ENCODE results near the gene CDA.

The CDA gene

DNA sequence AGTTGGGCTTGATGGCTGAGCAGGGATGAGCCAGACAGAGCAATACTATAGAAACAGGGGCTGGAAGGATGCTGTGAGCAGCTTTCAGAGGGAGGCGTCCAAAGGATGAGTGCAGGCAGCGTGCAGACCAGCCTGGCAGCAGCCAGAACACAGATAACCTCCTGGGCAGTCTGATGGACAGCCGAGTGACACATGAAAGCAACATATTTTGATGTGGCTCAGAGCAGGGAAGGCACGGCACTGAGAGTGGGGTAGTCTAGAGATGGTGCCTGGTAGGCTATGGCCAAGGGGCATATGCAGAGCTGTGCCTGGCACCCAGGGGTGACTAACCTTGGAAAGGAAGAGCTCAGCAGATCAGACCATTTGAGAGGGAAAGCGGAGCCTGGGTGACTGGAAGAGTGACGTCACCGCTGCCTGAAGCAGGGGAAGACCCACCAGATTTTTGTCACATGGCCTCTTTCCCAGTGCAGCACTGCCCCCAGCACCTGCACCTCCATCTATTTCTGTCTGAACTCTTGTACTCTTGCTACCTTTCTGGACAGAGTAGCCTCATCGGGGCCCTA, 48.0 kb downstream of the CDA start:
- H3K4me1 Mint-ChIP-seq = peaks cover 10% of the 10 kb centered on the region
- H3K36me3 Mint-ChIP-seq = no peaks in the 10 kb centered on the region
- CTCF ChIA-PET = no interaction called here
- H3K9me3 Mint-ChIP-seq = no peaks in the 10 kb centered on the region
- no peak for DNase-seq
- no peak overlapping the region for H3K27ac Mint-ChIP-seq
- no peak overlapping the region for H3K4me3 Mint-ChIP-seq
- peaks cover 10% of the 10 kb centered on the region for H3K27me3 Mint-ChIP-seq

DNA sequence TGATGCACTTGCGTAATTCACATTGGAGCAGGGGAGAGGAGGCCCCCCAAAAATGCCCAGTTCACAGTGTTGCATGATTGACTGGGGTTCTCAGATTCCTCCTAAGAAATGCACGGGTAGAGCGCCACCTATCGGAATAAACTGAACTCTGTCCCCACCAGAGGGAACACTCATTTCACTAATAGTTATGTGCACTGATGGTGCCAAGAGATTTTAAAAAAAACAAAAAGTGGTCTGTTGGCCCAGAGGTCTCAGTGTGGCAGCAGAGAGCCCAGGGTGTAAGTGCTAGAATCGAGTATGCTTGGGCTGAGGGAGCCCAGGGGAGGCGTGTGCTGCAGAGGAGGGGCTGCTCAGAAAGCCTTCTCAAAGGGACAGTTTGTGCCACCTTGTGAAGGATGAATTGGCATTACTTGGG, 51.3 kb downstream of the CDA start:
- H3K4me3 Mint-ChIP-seq = no peak overlapping the region
- no peaks in the 10 kb centered on the region for H3K27me3 Mint-ChIP-seq
- no peak overlapping the region for H3K27ac Mint-ChIP-seq
- no peaks in the 10 kb centered on the region for H3K4me1 Mint-ChIP-seq
- H3K9me3 Mint-ChIP-seq = no peaks in the 10 kb centered on the region
- CTCF ChIA-PET = interaction anchor here (0.9 to 2.1 kb wide), 5 partner anchors 8 to 121 kb away, joined by 3 to 10 read pairs (median 5); partner anchors contain the start of gene PINK1
- peak; percentile 72 for DNase-seq
- no peaks in the 10 kb centered on the region for H3K36me3 Mint-ChIP-seq

DNA sequence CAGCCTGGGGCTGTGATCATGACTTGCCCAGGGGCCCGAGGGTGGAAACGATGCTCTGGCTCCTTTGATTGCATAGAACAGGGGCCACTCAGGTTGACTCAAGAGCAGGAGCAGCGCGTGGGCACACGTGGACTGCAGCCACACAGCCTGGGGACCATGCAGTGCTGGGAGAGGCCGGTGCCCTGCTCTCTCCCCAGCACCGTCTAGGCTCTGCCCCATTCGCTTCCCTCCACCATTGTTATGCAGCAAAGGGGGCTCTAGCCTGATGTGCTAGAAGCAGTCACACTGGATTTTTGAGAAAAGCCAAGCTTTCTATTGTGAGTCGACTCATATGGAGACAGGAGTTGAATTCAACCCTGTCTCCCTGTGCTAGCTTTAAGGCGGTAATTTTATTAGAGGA, 53.1 kb downstream of the CDA start:
- CTCF ChIA-PET = interaction anchor here (0.6 to 2.1 kb wide), 4 partner anchors 10 to 375 kb away, joined by 4 to 8 read pairs (median 4); partner anchors contain the start of gene PINK1
- no peaks in the 10 kb centered on the region for H3K4me1 Mint-ChIP-seq
- H3K36me3 Mint-ChIP-seq = no peaks in the 10 kb centered on the region
- no peaks in the 10 kb centered on the region for H3K27me3 Mint-ChIP-seq
- H3K4me3 Mint-ChIP-seq = no peak overlapping the region
- no peaks in the 10 kb centered on the region for H3K9me3 Mint-ChIP-seq
- no peak for DNase-seq
- H3K27ac Mint-ChIP-seq = no peak overlapping the region

DNA sequence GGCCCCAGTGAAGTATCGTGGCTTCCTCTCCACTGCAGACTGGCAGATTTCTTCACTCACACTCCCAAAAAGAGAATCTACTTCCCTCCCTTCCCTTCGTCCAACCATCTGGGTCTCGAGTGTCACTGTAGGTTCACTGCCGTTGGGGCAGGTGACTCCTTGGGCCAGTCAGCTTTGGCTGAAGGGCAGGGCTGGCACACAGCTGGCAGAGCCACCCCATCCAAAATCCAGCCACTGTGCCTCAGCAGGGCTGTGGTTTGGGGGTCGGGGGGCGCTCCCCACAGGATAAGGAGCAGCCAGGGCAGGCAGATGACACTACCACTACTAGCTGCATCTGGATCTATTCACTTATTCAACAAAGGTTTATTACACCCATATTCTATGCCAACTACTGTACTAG, 54.2 kb downstream of the CDA start:
- H3K4me1 Mint-ChIP-seq = no peaks in the 10 kb centered on the region
- H3K27me3 Mint-ChIP-seq = no peaks in the 10 kb centered on the region
- no peaks in the 10 kb centered on the region for H3K9me3 Mint-ChIP-seq
- no peak for DNase-seq
- H3K36me3 Mint-ChIP-seq = no peaks in the 10 kb centered on the region
- no peak overlapping the region for H3K27ac Mint-ChIP-seq
- no peak overlapping the region for H3K4me3 Mint-ChIP-seq
- CTCF ChIA-PET = interaction anchor here (1.0 to 1.3 kb wide), 2 partner anchors 10 to 68 kb away, joined by 3 to 4 read pairs; no protein-coding TSS in a partner anchor

DNA sequence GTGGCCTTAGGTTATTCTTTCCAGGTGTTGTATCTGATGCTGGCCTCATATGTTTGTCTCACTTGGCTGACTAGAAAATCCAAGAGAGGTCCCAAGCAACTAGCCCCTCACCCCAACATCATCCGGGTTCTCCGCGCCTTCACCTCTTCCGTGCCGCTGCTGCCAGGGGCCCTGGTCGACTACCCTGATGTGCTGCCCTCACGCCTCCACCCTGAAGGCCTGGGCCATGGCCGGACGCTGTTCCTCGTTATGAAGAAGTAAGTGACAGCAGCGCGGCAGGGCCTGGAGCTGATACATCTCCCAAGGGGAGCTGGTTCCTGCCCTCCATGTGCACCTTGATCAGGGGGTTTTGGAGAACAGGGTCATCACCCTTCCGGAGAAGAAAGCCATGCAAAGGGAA, 55.5 kb downstream of the CDA start:
- Mint-ChIP-seq H3K4me3 (no peak overlapping the region), H3K4me1 (no peaks in the 10 kb centered on the region), H3K27ac (no peak overlapping the region), H3K9me3 (no peaks in the 10 kb centered on the region), H3K27me3 (no peaks in the 10 kb centered on the region), H3K36me3 (peaks cover 6% of the 10 kb centered on the region)
- DNase-seq = no peak
- CTCF ChIA-PET = no interaction called here

DNA sequence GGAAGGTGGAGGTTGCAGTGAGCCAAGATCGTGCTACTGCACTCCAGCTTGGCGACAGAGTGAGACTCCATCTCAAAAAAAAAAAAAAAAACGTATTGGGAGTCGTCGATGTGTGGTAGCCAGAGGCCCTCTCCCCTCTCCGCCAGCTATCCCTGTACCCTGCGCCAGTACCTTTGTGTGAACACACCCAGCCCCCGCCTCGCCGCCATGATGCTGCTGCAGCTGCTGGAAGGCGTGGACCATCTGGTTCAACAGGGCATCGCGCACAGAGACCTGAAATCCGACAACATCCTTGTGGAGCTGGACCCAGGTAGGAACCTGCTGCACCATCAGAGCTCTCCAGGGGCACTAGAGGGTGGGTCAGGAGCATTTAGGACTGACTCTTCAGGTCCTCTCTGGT, 56.5 kb downstream of the CDA start:
- no peak overlapping the region for H3K4me3 Mint-ChIP-seq
- CTCF ChIA-PET = interaction anchor here (0.6 to 1.7 kb wide), 3 partner anchors 13 to 531 kb away, joined by 3 to 4 read pairs (median 3); no protein-coding TSS in a partner anchor
- peaks cover 15% of the 10 kb centered on the region for H3K36me3 Mint-ChIP-seq
- DNase-seq = no peak
- no peaks in the 10 kb centered on the region for H3K27me3 Mint-ChIP-seq
- H3K4me1 Mint-ChIP-seq = no peaks in the 10 kb centered on the region
- H3K9me3 Mint-ChIP-seq = no peaks in the 10 kb centered on the region
- no peak overlapping the region for H3K27ac Mint-ChIP-seq

DNA sequence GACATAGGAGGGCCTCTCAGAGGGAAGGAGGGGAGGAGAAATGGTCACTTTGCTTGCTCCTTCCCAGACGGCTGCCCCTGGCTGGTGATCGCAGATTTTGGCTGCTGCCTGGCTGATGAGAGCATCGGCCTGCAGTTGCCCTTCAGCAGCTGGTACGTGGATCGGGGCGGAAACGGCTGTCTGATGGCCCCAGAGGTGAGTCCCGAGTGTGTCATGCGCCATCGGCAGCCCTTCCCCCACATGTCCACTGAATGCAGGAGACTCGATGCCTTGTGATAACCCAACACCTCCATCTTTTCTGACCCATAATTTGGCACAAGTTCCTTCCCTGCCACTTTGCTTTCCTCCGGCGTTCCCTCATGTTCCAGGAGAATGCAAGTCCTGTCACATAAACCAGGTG, 59.5 kb downstream of the CDA start:
- CTCF ChIA-PET = interaction anchor here (1.2 kb wide), 1 partner anchor 9 kb away, joined by 4 read pairs; no protein-coding TSS in a partner anchor
- Mint-ChIP-seq H3K4me1 (no peaks in the 10 kb centered on the region), H3K27me3 (no peaks in the 10 kb centered on the region), H3K4me3 (no peak overlapping the region), H3K27ac (no peak overlapping the region), H3K36me3 (peaks cover 34% of the 10 kb centered on the region), H3K9me3 (no peaks in the 10 kb centered on the region)
- no peak for DNase-seq

DNA sequence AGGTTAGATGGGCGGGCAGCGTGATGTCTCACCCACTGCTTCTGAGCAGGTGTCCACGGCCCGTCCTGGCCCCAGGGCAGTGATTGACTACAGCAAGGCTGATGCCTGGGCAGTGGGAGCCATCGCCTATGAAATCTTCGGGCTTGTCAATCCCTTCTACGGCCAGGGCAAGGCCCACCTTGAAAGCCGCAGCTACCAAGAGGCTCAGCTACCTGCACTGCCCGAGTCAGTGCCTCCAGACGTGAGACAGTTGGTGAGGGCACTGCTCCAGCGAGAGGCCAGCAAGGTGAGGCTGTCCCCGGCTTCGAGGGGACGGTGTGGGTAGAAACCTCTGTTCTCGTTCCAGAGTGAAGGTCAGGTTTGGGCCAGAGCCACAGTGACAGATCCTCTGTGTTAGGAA, 60.0 kb downstream of the CDA start:
- DNase-seq = no peak
- H3K4me3 Mint-ChIP-seq = no peak overlapping the region
- no peaks in the 10 kb centered on the region for H3K27me3 Mint-ChIP-seq
- H3K36me3 Mint-ChIP-seq = peaks cover 38% of the 10 kb centered on the region
- CTCF ChIA-PET = no interaction called here
- H3K27ac Mint-ChIP-seq = no peak overlapping the region
- no peaks in the 10 kb centered on the region for H3K9me3 Mint-ChIP-seq
- H3K4me1 Mint-ChIP-seq = no peaks in the 10 kb centered on the region

DNA sequence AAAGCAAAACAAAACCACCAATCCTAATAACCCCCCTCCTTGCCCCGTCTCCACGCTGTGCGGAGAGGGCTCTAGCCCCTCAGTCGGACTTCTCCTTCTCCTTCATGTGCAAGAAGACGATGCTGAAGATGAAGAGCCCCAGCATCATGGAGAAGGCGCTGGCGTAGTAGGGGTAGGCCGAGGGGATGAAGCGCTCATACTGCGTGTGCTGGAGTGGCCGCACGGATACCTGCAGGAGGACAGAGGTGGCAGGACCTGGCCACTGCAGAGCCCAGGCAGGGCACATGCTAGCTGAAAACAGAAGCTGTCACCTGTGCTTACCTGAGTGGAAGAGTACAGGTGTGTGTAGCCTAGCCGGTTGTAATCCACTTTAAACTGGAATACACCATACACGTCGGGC, 63.4 kb downstream of the CDA start:
- Mint-ChIP-seq H3K9me3 (no peaks in the 10 kb centered on the region), H3K27me3 (no peaks in the 10 kb centered on the region), H3K27ac (no peak overlapping the region), H3K4me3 (no peak overlapping the region), H3K36me3 (peaks cover 65% of the 10 kb centered on the region), H3K4me1 (peaks cover 9% of the 10 kb centered on the region)
- DNase-seq = no peak
- CTCF ChIA-PET = no interaction called here

DNA sequence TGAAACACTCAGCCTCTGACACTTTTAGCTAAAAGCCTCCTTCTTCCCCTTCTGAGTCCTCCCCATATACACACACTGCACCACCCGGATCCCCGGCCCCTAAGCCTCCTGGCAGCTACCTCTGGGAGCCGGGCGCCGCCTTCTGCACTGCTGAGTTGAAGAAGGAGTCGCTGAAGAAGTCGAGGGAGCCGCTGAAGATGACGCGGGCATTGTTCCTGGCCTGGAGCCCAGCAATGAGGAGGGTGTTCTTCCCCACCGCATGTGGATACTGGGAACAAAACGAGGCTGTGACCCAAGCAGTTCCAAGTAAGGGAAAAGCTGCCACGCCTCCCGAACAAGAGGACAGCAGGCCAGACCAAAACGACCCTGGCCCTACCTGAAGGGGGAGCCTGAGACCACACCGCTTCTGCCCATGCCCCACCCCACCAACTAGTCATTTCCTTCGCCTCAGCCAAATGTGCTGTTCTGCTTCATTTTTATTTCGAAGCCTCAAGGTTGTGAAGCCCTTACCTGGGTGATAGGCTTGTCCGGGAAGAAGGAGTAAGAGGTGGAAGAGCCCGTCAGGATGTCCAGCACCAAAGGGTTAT, 65.3 kb downstream of the CDA start:
- Mint-ChIP-seq H3K27ac (no peak overlapping the region), H3K9me3 (no peaks in the 10 kb centered on the region), H3K4me1 (peaks cover 22% of the 10 kb centered on the region), H3K36me3 (peaks cover 68% of the 10 kb centered on the region), H3K4me3 (no peak overlapping the region), H3K27me3 (no peaks in the 10 kb centered on the region)
- CTCF ChIA-PET = interaction anchor here (0.9 kb wide), 1 partner anchor 42 kb away, joined by 3 read pairs; no protein-coding TSS in a partner anchor
- no peak for DNase-seq

DNA sequence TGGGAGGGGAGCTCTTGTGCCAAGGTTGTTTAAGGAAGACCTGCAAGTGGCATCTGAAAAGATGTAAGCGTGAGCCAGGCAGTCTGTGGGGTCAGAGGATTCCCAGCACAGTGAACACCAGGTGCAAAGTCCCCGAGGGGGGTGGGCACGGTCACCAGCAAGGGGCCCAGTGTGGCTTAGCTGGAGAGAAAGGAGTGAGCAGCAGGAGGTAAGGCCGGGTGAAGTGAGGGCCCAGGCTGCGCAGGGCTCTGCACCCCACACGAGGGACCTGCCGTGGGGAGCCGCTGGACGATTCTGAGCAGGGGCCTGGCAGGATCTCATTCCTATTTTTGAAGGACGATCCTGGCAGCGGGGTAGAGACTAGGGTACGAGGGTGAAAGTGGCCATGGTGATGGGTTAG, 68.1 kb downstream of the CDA start:
- CTCF ChIA-PET = no interaction called here
- no peak overlapping the region for H3K4me3 Mint-ChIP-seq
- H3K4me1 Mint-ChIP-seq = peaks cover 43% of the 10 kb centered on the region
- H3K27ac Mint-ChIP-seq = no peak overlapping the region
- no peak for DNase-seq
- H3K9me3 Mint-ChIP-seq = no peaks in the 10 kb centered on the region
- peaks cover 68% of the 10 kb centered on the region for H3K36me3 Mint-ChIP-seq
- no peaks in the 10 kb centered on the region for H3K27me3 Mint-ChIP-seq

DNA sequence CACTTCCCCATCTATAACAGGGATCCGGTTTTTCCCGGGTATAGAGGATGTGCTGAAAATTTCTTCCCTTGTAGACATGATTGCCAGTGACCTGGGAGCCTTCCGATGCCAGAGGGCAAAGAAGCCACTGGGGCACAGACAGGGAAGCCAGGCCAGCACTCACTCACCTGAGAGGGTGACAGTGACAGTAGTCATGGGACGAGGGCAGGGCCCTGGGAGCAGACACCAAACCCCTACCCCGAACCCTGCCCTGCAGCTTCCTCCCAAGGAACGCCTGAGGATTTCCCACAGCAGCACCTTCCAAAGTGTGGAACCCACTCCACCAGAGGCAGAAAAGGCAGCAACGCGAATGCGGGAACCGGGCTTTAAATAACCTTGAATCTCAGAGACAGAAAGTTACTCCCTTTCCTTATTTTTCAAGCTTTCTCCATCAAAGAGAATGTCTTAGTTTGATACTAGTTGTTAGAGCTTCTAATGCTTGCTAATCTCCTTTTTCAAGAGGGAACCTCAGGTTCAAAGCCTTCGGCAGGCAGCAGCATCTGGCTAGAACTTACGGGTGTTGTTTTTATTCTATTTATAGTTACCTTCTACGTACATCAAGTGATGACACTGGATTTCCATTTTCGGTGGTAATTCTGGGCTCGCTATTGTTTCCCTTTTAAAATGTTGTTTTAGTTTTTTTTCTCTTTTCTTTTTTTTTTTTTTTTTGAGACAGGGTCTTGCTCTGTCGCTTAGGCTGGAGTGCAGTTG, 69.4 kb downstream of the CDA start:
- no peak for DNase-seq
- Mint-ChIP-seq H3K9me3 (no peaks in the 10 kb centered on the region), H3K4me1 (peaks cover 51% of the 10 kb centered on the region), H3K36me3 (peaks cover 57% of the 10 kb centered on the region), H3K27ac (peak overlapping the region; percentile 67), H3K27me3 (no peaks in the 10 kb centered on the region), H3K4me3 (no peak overlapping the region)
- CTCF ChIA-PET = no interaction called here

DNA sequence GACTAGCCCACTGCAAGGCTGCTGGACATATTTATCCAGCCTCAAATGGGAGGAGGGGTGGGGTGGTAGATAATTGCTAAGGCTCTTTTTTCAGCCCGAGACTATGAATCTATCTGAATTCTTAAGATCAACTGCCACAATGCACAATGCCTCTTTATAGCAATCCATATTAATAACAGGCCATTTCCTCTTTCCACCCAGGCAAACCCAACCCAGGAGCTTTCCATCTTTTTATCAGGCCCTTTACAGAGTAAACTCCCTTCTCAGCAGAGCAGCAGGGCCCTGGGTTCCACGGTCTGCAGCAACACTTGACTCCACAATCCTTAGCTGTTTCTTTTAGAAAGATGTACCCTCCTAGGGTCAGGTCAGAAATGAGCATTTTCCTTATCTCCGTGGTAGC, 71.5 kb downstream of the CDA start:
- H3K36me3 Mint-ChIP-seq = peaks cover 43% of the 10 kb centered on the region

DNA sequence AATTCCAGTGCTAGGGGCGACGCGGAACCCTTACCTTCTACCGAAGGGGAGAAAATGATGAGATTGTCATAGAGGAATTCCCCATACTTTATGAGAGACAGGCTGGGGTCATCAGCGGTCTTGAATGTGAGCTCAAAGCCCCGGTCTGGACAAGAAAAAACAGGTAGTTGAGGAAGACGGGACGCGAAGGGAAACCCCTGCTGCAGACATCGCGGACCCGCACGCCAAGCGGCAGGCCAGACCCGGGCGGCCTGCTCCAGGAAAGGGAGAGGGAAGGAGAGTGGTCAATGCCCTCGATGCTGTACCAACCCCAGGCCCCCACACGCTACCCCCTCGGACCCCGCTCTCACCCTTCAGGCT, 71.9 kb downstream of the CDA start:
- Mint-ChIP-seq H3K27me3 (peaks cover 3% of the 10 kb centered on the region), H3K4me1 (peaks cover 56% of the 10 kb centered on the region), H3K27ac (peak overlapping the region; percentile 97), H3K9me3 (no peaks in the 10 kb centered on the region), H3K4me3 (peak overlapping the region; percentile 100), H3K36me3 (peaks cover 38% of the 10 kb centered on the region)
- CTCF ChIA-PET = interaction anchor here (0.9 to 1.8 kb wide), 2 partner anchors 27 to 28 kb away, joined by 3 to 8 read pairs; partner anchors contain the start of gene PINK1
- DNase-seq = no peak

More for the DNA sequence above, 71.5 kb downstream of the CDA start:
- H3K9me3 Mint-ChIP-seq = no peaks in the 10 kb centered on the region
- peak overlapping the region; percentile 100 for H3K4me3 Mint-ChIP-seq
- peaks cover 51% of the 10 kb centered on the region for H3K4me1 Mint-ChIP-seq
- peaks cover 3% of the 10 kb centered on the region for H3K27me3 Mint-ChIP-seq
- DNase-seq = no peak
- CTCF ChIA-PET = interaction anchor here (1.8 kb wide), 1 partner anchor 26 kb away, joined by 8 read pairs; the partner anchor contains the start of gene PINK1
- H3K27ac Mint-ChIP-seq = peak overlapping the region; percentile 97
